Right renal pelvis (tissue), 4 donors: ENCODE measurements around the gene OXLD1. TPM values are rescaled to one million over a fixed set of nuclear protein-coding genes. Genes with fewer than 3 reads are reported as not detected.
"Not testable (repeated sequence)": the region's sequence is repeated elsewhere in the genome, so short reads cannot be mapped to it uniquely, and the experiment has no call there.

ENCODE experiments used
- DNase-seq, 4 donors: peaks; one replicate each; pipeline ENCODE4 v3.0.0-alpha.2; 2013; ENCODE audit warnings: low read depth in 4 of 4, low spot score in 3 of 4, missing footprints in 1 of 4
- polyA plus RNA-seq, 4 donors: library from polyadenylated mRNA; unstranded; fragments of 120-200 nt; gene quantifications; one replicate each; pipeline ENCODE4 v1.2.1, GENCODE V29; 2013; ENCODE audit not compliant: insufficient read length in 4 of 4

OXLD1 gene
- polyA plus RNA-seq, 4 donors, result 10.4 to 24.0 (median 15.9) TPM

DNA sequence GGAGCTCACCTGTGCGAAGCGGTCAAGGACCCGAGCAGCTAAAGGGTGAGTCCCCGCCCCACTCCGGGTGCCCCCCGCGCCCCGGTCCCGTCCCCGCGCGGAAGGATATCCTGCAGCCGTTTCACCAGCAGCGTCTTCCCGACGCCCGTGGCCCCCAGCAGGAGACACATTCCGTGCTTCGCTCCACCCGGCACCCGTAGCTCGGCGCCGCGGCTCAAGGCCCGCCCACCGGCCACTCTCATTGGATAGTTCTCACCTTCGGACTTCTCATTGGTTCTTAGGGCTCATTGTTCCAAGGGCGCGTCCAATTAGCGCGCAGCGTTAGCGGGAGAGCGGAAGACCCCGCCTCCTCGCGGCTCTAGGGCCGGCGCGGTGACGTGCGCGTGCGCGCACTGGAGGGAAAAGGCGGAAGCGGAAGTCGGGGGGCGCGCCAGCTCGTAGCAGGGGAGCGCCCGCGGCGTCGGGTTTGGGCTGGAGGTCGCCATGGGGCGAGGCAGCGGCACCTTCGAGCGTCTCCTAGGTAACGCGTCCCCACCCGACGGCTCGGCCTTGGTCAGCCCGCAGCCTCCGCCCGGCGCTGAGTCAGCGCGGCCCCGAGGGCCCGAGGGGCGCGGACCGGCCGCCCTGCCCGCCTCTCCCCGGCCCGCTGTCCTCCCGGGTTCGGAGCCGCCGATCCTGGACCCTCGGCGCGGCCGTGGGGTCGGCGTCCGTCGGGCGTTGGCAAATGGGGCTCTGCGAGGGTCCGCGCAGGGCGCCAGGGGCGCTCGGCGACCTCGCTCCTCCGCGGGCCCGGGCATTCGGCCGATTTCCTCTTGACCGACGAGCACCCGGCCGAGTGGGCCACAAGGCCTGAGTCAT lies 17.4 kb upstream of the OXLD1 start, which contains the start of the genes ARL16 and HGS:
TSS of gene ARL16 (minus strand) at position 214 of the 858 bp plus-strand sequence. CDS start at position 170, 44 bp downstream.
TSS of gene HGS (plus strand) at position 428 of the 858 bp plus-strand sequence. CDS start at position 484, 56 bp downstream.
- peak; percentile 97 to 99 (median 98) for DNase-seq

GRCh38 chr17:81683208-81683583 lies 16.8 kb upstream of the OXLD1 start:
- no peak for DNase-seq

GRCh38 chr17:81682565-81683207 lies 16.3 kb upstream of the OXLD1 start:
- no peak for DNase-seq

GRCh38 chr17:81681672-81682071 lies 15.3 kb upstream of the OXLD1 start:
- no peak for DNase-seq

DNA sequence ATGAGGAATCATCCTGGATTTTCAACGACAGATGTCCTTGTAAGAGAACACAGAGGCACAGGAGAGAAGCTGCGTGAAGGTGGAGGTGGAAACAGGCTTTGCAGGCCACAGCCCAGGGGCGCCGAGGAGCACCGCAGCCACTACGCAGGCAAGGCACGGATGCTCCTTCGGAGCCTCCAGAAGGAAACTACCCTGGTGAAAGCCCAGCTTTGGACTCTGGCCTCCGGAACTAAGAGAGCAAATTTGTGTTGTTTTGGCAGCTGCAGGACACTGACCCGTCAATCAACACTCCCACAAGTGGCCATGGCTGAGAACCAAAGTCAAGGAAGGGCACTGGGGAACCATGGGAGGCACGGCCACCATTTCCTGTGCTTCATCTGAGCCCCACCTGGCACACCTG lies 13.7 kb upstream of the OXLD1 start:
- DNase-seq, result no peak

DNA sequence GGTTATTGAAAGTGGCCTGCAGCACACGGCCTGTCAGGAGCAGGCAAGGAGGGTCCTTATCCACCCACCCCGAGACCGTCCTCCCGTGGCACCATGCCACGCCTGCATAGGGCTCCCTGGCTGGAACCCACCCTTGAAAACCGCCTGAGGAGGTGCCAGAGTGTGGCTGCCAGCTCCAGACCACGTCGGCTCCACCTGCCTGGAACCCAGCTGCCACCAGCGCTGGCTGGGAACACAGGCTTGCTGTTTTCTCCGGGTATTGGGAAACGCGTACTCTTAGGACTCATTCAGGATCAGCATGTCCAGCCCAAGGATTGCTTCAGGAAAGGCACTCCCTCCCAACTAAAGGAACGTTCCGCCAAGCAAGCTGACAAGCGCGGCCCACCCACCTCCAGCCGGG lies 10.5 kb upstream of the OXLD1 start:
- no peak for DNase-seq

DNA sequence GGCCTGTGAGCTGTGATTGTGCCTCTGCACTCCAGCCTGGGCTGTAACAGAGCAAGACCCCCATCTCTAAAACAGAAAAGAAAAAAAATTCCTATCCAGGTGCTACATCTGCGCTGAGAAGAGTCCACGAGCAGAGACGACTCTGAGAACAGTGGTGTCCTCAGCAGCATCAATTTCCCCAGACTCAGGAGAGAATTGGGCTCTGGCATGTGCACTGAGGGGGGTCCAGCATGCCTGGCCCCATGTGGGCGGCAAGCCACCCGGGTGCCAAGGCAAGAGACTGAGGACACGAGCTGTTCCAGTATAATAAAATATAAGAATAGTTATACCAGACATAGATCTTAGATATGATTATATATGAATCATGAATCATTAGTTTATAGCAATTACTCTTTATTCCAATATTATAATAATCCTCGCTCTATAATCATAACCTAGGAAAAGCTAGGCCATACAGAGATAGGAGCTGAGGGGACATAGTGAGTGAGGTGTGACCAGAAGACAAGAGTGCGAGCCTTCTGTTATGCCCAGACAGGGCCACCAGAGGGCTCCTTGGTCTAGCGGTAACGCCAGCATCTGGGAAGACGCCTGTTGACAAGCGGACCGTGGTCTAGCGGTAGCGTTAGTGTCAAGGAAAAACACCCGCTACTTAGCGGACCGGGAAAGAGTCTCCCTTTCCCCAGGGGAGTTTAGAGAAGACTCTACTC lies 9.3 kb upstream of the OXLD1 start:
- DNase-seq, result not testable (repeated sequence)

DNA sequence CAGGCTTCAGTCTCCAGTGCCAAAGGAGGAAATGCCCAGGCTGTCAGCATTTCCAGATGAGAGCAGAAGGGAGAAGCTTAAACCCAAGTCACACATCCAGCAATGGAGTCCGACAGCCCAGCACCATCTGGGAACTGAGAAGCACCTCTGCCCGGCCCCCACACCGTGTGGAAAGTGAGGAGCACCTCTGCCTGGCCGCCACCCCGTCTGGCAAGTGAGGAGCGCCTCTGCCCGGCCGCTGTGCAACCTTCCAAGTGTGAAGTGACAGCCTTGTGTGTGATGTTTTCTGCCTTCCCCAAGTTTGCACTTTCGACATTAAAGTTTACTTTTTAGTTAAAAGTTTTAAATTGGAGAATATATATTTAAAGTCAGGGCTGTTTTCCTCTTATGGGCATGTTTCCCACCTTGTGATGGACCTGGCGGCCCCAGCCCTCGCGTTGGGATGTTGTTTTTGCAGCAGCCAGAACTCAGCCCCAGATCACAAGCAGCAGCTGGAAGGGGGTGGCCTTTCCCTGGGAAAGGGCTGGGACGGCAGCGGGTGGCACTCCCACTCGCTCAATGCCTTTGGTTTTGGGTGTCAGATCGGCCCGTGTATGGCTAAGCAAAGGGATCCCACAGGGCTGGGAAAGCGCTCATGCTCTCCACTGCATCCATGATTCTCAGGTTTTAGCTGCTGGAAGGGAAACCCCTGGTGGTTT lies 7.3 kb upstream of the OXLD1 start:
- DNase-seq, result no peak

DNA sequence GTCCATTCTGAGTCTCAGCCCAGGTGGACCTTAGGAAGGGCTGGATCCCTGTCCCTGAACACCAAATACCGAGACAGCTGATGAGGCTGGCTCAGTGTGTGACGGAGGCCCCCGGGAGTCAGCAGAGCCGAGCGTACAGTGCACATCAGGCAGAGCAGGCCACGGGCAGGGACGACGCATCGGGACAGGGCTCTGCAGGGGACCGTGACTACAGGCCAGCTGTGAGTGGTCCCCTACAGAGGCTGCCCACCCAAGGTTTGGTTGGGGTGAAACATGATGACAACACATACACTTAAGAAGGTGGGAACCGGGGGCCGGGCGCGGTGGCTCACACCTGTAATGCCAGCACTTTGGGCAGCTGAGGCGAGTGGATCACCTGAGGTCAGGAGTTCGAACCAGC lies 6.5 kb upstream of the OXLD1 start:
- no peak for DNase-seq

GRCh38 chr17:81672504-81672903 lies 6.1 kb upstream of the OXLD1 start:
- no peak for DNase-seq

GRCh38 chr17:81667754-81668153 lies 1.3 kb upstream of the OXLD1 start:
- no peak for DNase-seq

DNA sequence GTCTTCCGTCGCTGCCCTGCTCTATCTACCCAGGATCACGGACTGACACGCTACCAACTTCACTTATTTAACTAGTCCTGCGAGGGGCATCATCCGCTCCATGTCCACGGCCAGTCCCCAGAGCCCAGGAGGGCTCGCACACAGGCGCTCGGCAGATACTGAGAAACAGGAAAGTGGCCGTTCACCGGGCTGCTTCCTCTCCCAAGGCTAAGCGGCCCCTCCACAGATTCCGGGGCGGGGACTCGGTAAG lies 388 bp downstream of the OXLD1 start:
- no peak for DNase-seq

DNA sequence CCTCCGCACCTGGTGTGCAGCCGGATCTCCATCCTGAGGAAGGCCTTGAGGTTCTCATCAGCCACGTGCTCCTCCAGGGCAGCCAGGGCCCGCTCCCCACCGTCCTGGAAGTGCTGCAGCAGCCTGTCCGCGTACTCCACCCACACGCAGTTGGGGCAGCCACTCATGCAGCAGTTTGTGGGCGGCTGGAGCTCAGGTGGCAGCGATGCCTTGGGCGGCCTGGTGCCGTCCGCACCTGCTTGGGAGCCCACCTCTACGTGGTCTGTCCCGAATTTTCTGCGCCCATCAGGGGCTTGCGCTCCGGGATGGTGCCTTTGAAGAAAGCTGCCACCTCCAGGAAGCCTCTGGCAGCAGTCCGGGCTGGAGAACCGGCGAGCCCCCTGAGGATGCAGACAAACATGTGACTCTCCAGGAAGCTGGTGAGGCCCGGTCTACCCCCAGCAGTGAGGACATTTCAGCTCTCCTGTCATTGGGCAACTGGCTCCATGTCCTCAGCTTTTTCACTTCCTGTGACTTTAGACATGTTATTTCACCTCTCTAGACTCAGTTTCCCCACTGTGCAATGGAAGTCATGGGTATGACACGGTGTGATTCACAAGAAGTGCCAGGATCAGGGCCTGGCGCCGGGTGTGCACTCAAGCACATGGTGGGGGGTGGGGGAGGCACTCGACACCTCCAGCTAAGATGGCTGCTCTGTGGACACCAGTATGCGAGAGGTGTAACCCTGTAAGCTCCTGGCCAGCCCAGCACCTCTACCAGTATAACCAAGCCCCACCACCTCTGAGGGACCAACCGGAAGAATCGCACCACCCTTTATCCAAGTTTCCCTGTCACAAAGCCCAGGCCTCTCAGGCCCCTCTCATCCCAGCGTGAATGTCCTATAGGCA lies 957 bp downstream of the OXLD1 start:
- no peak for DNase-seq

DNA sequence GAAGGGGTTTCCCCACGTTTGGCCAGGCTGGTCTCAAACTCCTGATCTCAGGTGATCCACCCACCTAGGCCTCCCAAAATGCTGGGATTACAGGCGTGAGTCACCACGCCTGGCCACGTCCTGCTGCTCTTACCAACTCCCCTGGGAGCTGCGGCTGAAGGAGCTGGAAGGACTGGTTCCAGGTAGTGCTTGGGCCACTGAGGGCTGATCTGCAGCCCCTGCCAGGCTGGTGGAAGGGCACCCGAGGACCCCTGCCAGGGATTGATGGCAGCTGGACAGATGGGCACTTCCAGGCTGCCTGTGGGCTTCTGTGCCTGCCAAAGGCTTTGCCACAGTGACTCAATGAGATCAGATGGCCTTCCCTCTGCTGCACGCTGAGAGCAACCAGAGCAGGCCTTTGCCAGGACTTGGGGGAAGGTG lies 2.3 kb downstream of the OXLD1 start:
- no peak for DNase-seq

DNA sequence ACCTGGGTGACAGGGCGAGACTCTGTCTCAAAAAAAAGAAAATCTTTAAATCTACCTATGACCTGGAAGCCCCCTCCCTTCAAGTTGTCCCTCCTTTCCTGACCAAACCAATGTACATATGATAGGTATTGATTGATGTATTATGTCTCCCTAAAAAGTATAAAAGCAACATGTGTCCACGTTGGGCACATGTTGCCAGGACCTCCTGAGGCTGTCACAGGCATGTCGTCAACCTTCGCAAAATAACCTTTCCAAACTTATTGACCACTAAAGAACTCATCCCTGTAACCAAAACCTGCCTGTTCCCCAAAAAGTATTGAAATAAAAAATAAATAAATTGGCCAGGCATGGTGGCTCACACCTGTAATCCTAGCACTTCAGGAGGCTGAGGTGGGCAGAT lies 4.4 kb downstream of the OXLD1 start:
- DNase-seq, result no peak

DNA sequence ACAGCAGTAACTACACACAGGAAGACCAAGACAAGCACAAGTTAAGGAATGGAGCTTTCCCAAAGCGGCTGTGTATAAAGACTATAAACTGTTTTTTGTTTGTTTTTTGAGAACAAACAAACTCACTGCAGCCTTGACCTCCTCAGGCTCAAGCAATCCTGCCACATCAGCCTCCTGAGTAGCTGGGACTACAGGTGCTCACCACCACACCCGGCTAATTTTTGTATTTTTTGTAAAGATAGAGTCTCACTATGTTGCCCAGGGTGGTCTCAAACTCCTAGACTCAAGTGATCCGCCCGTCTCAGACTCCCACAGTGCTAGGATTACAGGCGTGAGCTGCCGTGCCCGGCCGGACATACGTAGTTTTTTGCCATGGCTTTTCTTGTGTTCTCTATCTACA lies 6.0 kb downstream of the OXLD1 start:
- DNase-seq, result no peak

DNA sequence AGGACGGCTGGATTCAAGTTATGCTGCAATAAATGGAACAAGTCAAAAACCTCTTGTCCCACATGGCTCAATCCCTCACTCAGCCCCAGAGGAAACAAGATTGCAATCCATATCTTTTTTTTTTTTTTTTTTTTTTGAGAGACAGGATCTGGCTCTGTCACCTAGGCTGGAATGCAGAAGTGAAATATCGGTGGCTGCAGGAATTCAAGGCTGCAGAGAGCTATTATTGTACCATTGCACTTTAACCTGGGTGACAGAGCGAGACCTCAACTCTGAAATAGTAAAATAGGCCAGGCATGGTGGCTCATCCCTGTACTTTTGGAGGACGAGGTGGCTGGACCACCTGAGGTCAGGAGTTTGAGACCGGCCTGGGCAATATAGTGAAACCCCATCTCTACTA lies 7.4 kb downstream of the OXLD1 start:
- DNase-seq, result no peak

DNA sequence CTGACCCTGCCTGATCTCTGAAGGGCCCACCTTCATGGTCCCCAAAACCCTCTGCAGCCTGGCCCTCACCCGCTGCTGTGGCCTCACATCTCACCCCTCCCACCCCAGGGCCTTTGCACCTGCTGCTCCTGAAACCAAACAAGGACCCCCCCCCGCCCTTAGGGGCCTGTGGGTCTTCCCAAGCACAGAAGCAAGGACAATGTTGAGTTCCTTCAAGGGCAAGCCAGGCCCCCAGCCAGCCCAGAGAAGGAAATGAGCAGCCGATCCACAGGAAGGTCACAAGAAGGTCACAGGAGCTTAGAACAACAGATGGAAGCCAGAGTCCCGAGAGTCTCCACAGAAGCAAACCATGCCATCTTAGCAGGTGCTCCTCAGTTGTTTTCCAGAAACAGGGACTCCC lies 9.6 kb downstream of the OXLD1 start:
- DNase-seq, result no peak

DNA sequence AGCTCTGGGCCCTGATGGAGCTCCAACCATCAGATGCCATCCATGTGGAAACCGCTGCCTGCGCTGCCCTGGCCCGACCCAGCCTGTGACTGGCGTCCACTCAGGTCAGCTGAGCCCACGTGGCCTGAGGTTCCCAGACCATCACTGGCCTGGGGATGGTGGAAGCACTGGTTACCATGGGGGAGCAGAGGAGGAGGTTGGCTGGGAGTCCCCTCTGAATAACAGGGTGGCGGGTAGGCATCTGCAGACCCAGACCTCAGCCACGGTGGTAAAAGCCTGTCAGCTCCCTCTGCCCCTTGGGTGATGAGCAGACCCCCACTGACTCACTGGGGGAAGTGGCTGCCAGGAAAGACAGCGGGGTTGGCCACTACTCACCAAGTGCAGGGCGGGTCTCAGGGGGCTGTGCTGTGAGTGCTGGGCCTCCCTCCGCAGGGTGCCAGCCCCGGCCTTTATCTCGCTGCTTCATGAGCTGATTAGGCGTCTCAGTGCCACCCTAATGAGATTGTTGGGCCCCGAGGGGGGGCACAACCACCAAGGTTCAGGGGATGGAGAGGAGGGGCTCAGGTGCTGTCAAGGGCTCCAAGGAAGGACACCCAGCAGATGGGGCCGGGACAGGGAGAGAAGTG lies 10.2 kb downstream of the OXLD1 start, which contains the start of gene PDE6G:
TSS of gene PDE6G (minus strand) at position 425 of the 626 bp plus-strand sequence. CDS start 3,237 bp downstream, outside the sequence.
- DNase-seq, result no peak
